ENCODE data around the gene ZNF805. TPM values are rescaled to one million over a fixed set of nuclear protein-coding genes. Genes with fewer than 3 reads are reported as not detected.
A peak's percentile ranks its signal among the peaks of the same experiment; 100 is the strongest.

The ZNF805 gene
- total and polyA plus RNA-seq, 2 of the 13 experiments (the other 11 are each of a cell fraction or from before 2014, with no cell fraction given) = 5.1 to 12.8 TPM

DNA sequence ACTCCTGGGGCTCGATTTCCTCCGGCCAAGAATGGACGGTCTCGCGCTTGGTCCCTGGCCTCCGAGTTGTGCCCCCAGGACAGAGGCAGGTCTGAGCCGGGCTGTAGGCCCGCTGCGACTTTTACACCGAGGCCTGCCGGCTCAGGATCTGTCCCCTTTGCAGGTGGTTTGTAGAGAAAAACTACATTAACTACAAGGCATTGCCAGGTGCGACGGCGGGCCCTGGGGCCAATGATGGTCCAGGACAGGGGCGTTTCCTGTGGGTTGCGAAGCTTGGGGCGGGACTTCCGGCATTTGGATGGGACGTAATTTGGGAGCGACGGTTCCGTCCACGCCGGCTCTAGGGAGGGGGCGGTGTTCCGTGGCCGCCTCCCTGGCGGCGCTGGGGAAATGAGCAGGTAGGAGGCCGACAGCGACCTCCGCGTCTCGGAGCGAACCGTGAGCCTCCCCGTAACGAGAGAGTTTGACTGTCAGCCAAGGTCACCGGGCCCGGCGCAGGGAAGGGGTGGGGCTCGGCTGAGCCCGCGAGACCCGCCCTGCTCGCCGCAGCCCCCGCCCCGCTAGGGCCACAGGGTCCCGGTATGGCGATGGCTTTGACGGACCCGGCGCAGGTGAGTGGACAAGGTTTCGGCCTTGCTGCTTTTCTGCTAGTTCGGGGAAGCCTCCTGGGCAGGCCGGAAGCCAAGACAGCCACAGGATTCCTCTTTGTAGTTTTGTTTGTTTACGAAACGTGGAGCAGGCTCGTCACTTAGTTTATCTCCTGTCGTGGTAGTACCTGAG lies at the start of gene ZNF805 (continued):
- TF ChIP-seq NR1H2 (CRISPR knock-in tag; IDR thresholded peaks at IDR 0.05; ENCODE audit: borderline replicate concordance, low read depth) (no peak), MED13 (CRISPR knock-in tag; IDR thresholded peaks at IDR 0.05) (no peak), ZNF496 (CRISPR knock-in tag; IDR thresholded peaks at IDR 0.05; ENCODE audit: insufficient replicate concordance) (no peak), ZNF432 (CRISPR knock-in tag; IDR thresholded peaks at IDR 0.05; ENCODE audit: borderline replicate concordance) (no peak), FOXA3 (CRISPR knock-in tag; IDR thresholded peaks at IDR 0.05) (no peak), BRD4 (CRISPR knock-in tag; IDR thresholded peaks at IDR 0.05) (peak; percentile 80), ZNF230 (CRISPR knock-in tag; IDR thresholded peaks at IDR 0.05) (peak; percentile 24; the same call in 1 of the 2 replicates), HNF4A (CRISPR knock-in tag; IDR thresholded peaks at IDR 0.05) (0 out of 2 replicates have a peak, but pooled peaks have one; percentile 5), KDM2A (CRISPR knock-in tag; IDR thresholded peaks at IDR 0.05; ENCODE audit: borderline replicate concordance, low read depth) (peak; percentile 92), ZNF788 (CRISPR knock-in tag; IDR thresholded peaks at IDR 0.05; ENCODE audit: borderline replicate concordance) (peak; percentile 72; the same call in 1 of the 2 replicates), SALL2 (CRISPR knock-in tag; IDR thresholded peaks at IDR 0.05) (no peak)
- TF ChIP-seq, protein P1, sequence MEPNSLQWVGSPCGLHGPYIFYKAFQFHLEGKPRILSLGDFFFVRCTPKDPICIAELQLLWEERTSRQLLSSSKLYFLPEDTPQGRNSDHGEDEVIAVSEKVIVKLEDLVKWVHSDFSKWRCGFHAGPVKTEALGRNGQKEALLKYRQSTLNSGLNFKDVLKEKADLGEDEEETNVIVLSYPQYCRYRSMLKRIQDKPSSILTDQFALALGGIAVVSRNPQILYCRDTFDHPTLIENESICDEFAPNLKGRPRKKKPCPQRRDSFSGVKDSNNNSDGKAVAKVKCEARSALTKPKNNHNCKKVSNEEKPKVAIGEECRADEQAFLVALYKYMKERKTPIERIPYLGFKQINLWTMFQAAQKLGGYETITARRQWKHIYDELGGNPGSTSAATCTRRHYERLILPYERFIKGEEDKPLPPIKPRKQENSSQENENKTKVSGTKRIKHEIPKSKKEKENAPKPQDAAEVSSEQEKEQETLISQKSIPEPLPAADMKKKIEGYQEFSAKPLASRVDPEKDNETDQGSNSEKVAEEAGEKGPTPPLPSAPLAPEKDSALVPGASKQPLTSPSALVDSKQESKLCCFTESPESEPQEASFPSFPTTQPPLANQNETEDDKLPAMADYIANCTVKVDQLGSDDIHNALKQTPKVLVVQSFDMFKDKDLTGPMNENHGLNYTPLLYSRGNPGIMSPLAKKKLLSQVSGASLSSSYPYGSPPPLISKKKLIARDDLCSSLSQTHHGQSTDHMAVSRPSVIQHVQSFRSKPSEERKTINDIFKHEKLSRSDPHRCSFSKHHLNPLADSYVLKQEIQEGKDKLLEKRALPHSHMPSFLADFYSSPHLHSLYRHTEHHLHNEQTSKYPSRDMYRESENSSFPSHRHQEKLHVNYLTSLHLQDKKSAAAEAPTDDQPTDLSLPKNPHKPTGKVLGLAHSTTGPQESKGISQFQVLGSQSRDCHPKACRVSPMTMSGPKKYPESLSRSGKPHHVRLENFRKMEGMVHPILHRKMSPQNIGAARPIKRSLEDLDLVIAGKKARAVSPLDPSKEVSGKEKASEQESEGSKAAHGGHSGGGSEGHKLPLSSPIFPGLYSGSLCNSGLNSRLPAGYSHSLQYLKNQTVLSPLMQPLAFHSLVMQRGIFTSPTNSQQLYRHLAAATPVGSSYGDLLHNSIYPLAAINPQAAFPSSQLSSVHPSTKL (CRISPR knock-in tag; IDR thresholded peaks at IDR 0.05) = peak; percentile 49; the same call in 1 of the 2 replicates
- TF ChIP-seq, protein P2, sequence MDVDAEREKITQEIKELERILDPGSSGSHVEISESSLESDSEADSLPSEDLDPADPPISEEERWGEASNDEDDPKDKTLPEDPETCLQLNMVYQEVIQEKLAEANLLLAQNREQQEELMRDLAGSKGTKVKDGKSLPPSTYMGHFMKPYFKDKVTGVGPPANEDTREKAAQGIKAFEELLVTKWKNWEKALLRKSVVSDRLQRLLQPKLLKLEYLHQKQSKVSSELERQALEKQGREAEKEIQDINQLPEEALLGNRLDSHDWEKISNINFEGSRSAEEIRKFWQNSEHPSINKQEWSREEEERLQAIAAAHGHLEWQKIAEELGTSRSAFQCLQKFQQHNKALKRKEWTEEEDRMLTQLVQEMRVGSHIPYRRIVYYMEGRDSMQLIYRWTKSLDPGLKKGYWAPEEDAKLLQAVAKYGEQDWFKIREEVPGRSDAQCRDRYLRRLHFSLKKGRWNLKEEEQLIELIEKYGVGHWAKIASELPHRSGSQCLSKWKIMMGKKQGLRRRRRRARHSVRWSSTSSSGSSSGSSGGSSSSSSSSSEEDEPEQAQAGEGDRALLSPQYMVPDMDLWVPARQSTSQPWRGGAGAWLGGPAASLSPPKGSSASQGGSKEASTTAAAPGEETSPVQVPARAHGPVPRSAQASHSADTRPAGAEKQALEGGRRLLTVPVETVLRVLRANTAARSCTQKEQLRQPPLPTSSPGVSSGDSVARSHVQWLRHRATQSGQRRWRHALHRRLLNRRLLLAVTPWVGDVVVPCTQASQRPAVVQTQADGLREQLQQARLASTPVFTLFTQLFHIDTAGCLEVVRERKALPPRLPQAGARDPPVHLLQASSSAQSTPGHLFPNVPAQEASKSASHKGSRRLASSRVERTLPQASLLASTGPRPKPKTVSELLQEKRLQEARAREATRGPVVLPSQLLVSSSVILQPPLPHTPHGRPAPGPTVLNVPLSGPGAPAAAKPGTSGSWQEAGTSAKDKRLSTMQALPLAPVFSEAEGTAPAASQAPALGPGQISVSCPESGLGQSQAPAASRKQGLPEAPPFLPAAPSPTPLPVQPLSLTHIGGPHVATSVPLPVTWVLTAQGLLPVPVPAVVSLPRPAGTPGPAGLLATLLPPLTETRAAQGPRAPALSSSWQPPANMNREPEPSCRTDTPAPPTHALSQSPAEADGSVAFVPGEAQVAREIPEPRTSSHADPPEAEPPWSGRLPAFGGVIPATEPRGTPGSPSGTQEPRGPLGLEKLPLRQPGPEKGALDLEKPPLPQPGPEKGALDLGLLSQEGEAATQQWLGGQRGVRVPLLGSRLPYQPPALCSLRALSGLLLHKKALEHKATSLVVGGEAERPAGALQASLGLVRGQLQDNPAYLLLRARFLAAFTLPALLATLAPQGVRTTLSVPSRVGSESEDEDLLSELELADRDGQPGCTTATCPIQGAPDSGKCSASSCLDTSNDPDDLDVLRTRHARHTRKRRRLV (CRISPR knock-in tag; IDR thresholded peaks at IDR 0.05) = peak; percentile 72; the same call in 1 of the 2 replicates
- TF ChIP-seq, protein P3, sequence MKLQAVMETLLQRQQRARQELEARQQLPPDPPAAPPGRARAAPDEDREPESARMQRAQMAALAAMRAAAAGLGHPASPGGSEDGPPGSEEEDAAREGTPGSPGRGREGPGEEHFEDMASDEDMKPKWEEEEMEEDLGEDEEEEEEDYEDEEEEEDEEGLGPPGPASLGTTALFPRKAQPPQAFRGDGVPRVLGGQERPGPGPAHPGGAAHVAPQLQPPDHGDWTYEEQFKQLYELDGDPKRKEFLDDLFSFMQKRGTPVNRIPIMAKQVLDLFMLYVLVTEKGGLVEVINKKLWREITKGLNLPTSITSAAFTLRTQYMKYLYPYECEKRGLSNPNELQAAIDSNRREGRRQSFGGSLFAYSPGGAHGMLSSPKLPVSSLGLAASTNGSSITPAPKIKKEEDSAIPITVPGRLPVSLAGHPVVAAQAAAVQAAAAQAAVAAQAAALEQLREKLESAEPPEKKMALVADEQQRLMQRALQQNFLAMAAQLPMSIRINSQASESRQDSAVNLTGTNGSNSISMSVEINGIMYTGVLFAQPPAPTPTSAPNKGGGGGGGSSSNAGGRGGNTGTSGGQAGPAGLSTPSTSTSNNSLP (IDR thresholded peaks at IDR 0.05; ENCODE audit: low read depth, low read length) = no peak
- TF ChIP-seq, protein P4, sequence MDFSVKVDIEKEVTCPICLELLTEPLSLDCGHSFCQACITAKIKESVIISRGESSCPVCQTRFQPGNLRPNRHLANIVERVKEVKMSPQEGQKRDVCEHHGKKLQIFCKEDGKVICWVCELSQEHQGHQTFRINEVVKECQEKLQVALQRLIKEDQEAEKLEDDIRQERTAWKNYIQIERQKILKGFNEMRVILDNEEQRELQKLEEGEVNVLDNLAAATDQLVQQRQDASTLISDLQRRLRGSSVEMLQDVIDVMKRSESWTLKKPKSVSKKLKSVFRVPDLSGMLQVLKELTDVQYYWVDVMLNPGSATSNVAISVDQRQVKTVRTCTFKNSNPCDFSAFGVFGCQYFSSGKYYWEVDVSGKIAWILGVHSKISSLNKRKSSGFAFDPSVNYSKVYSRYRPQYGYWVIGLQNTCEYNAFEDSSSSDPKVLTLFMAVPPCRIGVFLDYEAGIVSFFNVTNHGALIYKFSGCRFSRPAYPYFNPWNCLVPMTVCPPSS (IDR thresholded peaks at IDR 0.05) = no peak
- TF ChIP-seq, protein P5, sequence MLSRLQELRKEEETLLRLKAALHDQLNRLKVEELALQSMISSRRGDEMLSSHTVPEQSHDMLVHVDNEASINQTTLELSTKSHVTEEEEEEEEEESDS (CRISPR knock-in tag; IDR thresholded peaks at IDR 0.05; ENCODE audit: borderline replicate concordance) = 0 out of 2 replicates have a peak, but pooled peaks have one; percentile 59

Data from HepG2 (cell line).